Measurements from ENCODE around the gene ABCC1.

- no peak for TF ChIP-seq CTCF (conservative IDR thresholded peaks at IDR 0.05)
- TF ChIP-seq ZFX (IDR thresholded peaks at IDR 0.05) = no peak
These were observed 112.9 kb downstream of the ABCC1 start for GRCh38 chr16:16062023-16062937.
